ENCODE results near the gene DSPP. TPM values are rescaled to one million over a fixed set of nuclear protein-coding genes. Genes with fewer than 3 reads are reported as not detected.

Gene DSPP
- polyA plus RNA-seq, 1 donor (not counting 4 experiments of a cell fraction or from before 2014, with no cell fraction given) = not detected

- H3K27ac ChIP-seq (ENCODE audit: control insufficient read depth, insufficient read depth, low read length) = no peak overlapping the region
- dilution Hi-C loops (cut with MboI; ENCODE audit: extremely low pct_ligation_motif_present, low sequenced_read_pairs) = no loop called here
- DNase-seq (ENCODE audit: low read depth, low spot score) (no peak), FAIRE-seq (no peak)
- no peaks in the 10 kb centered on the region for H4K20me1 ChIP-seq (ENCODE audit: control insufficient read depth, extremely low read depth, insufficient read depth, low read length)
- H3K27me3 ChIP-seq (ENCODE audit: control insufficient read depth, extremely low read depth, insufficient read depth, low read length) = peaks cover 6% of the 10 kb centered on the region
- no peaks in the 10 kb centered on the region for H3K9me1 ChIP-seq (ENCODE audit: control insufficient read depth, extremely low read depth, insufficient read depth, low read length)
- no peak for TF ChIP-seq EZH2 (IDR thresholded peaks at IDR 0.05; ENCODE audit: low read length)
- no peak for TF ChIP-seq CTCF (optimal IDR thresholded peaks at IDR 0.05 in 1 of 3, IDR thresholded peaks at IDR 0.05 in 1 of 3, conservative IDR thresholded peaks at IDR 0.05 in 1 of 3; ENCODE audit: extremely low read depth in 1 of 3, insufficient read depth in 2 of 3, low read length in 3 of 3)
- H3K9me3 ChIP-seq (ENCODE audit: control insufficient read depth, low read depth, low read length) = no peaks in the 10 kb centered on the region
- H3K36me3 ChIP-seq (ENCODE audit: control insufficient read depth in 2 of 2, extremely low read depth in 1 of 2, insufficient read depth in 2 of 2, low read length in 2 of 2) = no peaks in the 10 kb centered on the region
- H2AFZ ChIP-seq (ENCODE audit: control insufficient read depth, low read length) = no peak overlapping the region
- no peak overlapping the region for H3K4me3 ChIP-seq (ENCODE audit: control insufficient read depth in 2 of 3, extremely low read depth in 1 of 3, insufficient read depth in 2 of 3, low read depth in 1 of 3, low read length in 3 of 3)
- H3K4me1 ChIP-seq (ENCODE audit: control insufficient read depth, extremely low read depth, insufficient read depth, low read length) = no peaks in the 10 kb centered on the region
- H3K9ac ChIP-seq (ENCODE audit: control insufficient read depth, extremely low read depth, insufficient read depth, low read length) = no peak overlapping the region
- H3K4me2 ChIP-seq (ENCODE audit: control insufficient read depth, extremely low read depth, insufficient read depth, low read depth, low read length) = no peak overlapping the region
- H3K79me2 ChIP-seq (ENCODE audit: control insufficient read depth, insufficient read depth, low read length) = no peaks in the 10 kb centered on the region
Observed at GRCh38 chr4:87616268-87616667, 7.9 kb downstream of the DSPP start.

DNA sequence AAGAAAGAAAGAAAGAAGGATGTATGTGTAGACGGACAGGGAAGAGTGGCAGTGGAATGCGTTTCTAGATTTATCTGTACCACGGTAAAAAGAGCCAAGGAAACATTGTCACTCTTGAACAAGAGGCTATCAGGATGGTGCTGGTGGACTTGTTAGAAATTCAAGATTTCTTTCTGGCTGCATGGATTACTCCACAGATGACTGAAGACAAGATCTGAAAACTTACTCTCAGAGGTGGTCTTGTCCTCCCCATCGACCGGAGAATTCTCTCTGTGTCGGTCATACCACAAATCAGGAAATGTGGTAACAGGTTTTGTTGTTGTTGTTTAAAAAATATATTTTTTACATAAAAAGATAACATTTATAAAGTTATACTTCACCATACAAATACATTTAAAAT, 11.8 kb downstream of the DSPP start:
- H3K36me3 ChIP-seq (ENCODE audit: control insufficient read depth in 2 of 2, extremely low read depth in 1 of 2, insufficient read depth in 2 of 2, low read length in 2 of 2) = no peaks in the 10 kb centered on the region
- H3K9ac ChIP-seq (ENCODE audit: control insufficient read depth, extremely low read depth, insufficient read depth, low read length) = no peak overlapping the region
- H4K20me1 ChIP-seq (ENCODE audit: control insufficient read depth, extremely low read depth, insufficient read depth, low read length) = no peaks in the 10 kb centered on the region
- DNase-seq (ENCODE audit: low read depth, low spot score) (no peak), FAIRE-seq (no peak)
- H3K9me1 ChIP-seq (ENCODE audit: control insufficient read depth, extremely low read depth, insufficient read depth, low read length) = no peaks in the 10 kb centered on the region
- no peaks in the 10 kb centered on the region for H3K79me2 ChIP-seq (ENCODE audit: control insufficient read depth, insufficient read depth, low read length)
- TF ChIP-seq EZH2 (IDR thresholded peaks at IDR 0.05; ENCODE audit: low read length) = no peak
- TF ChIP-seq CTCF (optimal IDR thresholded peaks at IDR 0.05 in 1 of 3, IDR thresholded peaks at IDR 0.05 in 1 of 3, conservative IDR thresholded peaks at IDR 0.05 in 1 of 3; ENCODE audit: extremely low read depth in 1 of 3, insufficient read depth in 2 of 3, low read length in 3 of 3) = no peak
- H3K9me3 ChIP-seq (ENCODE audit: control insufficient read depth, low read depth, low read length) = no peaks in the 10 kb centered on the region
- H3K4me2 ChIP-seq (ENCODE audit: control insufficient read depth, extremely low read depth, insufficient read depth, low read depth, low read length) = no peak overlapping the region
- H3K4me1 ChIP-seq (ENCODE audit: control insufficient read depth, extremely low read depth, insufficient read depth, low read length) = no peaks in the 10 kb centered on the region
- H3K27ac ChIP-seq (ENCODE audit: control insufficient read depth, insufficient read depth, low read length) = no peak overlapping the region
- H3K4me3 ChIP-seq (ENCODE audit: control insufficient read depth in 2 of 3, extremely low read depth in 1 of 3, insufficient read depth in 2 of 3, low read depth in 1 of 3, low read length in 3 of 3) = no peak overlapping the region
- H2AFZ ChIP-seq (ENCODE audit: control insufficient read depth, low read length) = no peak overlapping the region
- dilution Hi-C loops (cut with MboI; ENCODE audit: extremely low pct_ligation_motif_present, low sequenced_read_pairs) = no loop called here
- peaks cover 6% of the 10 kb centered on the region for H3K27me3 ChIP-seq (ENCODE audit: control insufficient read depth, extremely low read depth, insufficient read depth, low read length)
